Thyroid gland (tissue), 4 donors: ENCODE measurements around the gene MYG1. TPM values are rescaled to one million over a fixed set of nuclear protein-coding genes. Genes with fewer than 3 reads are reported as not detected.

Source experiments
- DNase-seq, 2 donors: peaks; one replicate each; pipeline ENCODE4 v3.0.0-alpha.2; 2019
- H3K27ac ChIP-seq, 3 donors: fragments of 200-600 bp; sonication (generic); 1 replicate in 2 of 3; 2 replicates in 1 of 3; pipeline ENCODE4 v1.5.1; 2016 to 2019; ENCODE audit warnings: mild to moderate bottlenecking in 1 of 3, moderate library complexity in 1 of 3
- H3K27me3 ChIP-seq: fragments of 200-600 bp; sonication (generic); one replicate; pipeline ENCODE4 v1.5.1; 2019
- H3K36me3 ChIP-seq, 2 donors: fragments of 200-600 bp; sonication (generic); one replicate each; pipeline ENCODE4 v1.5.1; 2016 to 2019
- H3K4me1 ChIP-seq, 2 donors: fragments of 200-600 bp; sonication (generic); one replicate each; pipeline ENCODE4 v1.5.1; 2017 to 2019
- H3K4me3 ChIP-seq, 3 donors: fragments of 200-600 bp; sonication (generic); replicated peaks in 1 of 3; 1 replicate in 2 of 3; 2 replicates in 1 of 3; pipeline ENCODE4 v1.5.1; 2016; ENCODE audit warnings: mild to moderate bottlenecking in 1 of 3
- H3K9me3 ChIP-seq: fragments of 200-600 bp; sonication (generic); one replicate; pipeline ENCODE4 v1.5.1; 2017
- POLR2A ChIP-seq, 2 donors: fragments of 450-650 bp; IDR thresholded peaks; one replicate each; pipeline ENCODE4 v1.6.1; 2017; ENCODE audit warnings: antibody characterized with exemption in 2 of 2, mild to moderate bottlenecking in 2 of 2, moderate library complexity in 1 of 2
- WGBS, 2 donors: methylation state at CpG; one replicate each; pipeline ENCODE4 v1.1.5; 2017; 5-methylcytosine and 5-hydroxymethylcytosine counted together
- intact Hi-C: fragments of 100-400 bp; cut with DNase I; formaldehyde crosslinking; loops from one replicate; pipeline ENCODE4 v1.15.1; 2023
- total RNA-seq, 4 donors: library from RNA; depleted of rRNA; stranded (reverse); fragments of >200 nt; gene quantifications; one replicate each; pipeline ENCODE4 v1.2.3, GENCODE V29; 2016
- TF ChIP-seq, protein P1 (sequence below), 6 experiments: fragments of 200-600 bp in 3 of 6; fragments of 450-650 bp in 3 of 6; sonication (generic) in 3 of 6; IDR thresholded peaks; one replicate each; pipeline ENCODE4 v1.5.1; 2016 to 2019; ENCODE audit warnings: antibody characterized with exemption in 6 of 6, mild to moderate bottlenecking in 2 of 6, inconsistent platforms in 1 of 6, moderate library complexity in 1 of 6

The MYG1 gene
- total RNA-seq, 4 donors from 2014 or later: 36.7 to 63.8 (median 51.6) TPM

DNA sequence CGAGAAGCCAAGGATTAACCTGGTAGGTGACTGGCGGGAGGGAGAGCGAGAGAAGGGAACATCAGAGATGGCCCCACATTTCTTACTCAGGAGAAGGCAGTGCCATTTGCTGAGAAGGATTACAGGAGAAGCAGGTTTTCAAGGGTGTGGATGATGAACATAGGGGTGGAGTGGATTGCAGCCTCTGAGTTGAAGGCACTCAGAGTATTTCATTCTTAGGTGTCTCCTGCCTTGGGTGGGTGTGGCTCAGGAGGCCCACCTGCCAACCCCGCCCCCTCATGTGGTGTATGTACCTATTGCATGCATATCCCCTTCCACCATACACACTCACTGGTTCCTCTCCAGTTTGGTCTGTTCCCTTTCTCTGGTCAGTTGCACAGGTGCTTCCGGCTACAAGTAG, 25.1 kb upstream of the MYG1 start:
- Histone ChIP-seq H3K36me3 (no peaks in the 10 kb centered on the region), H3K27ac (no peak overlapping the region), H3K4me1 (peaks cover 0 to 3% of the 10 kb centered on the region in 2 donors), H3K9me3 (no peaks in the 10 kb centered on the region), H3K27me3 (no peaks in the 10 kb centered on the region), H3K4me3 (no peak overlapping the region)
- no peak for TF ChIP-seq POLR2A (IDR thresholded peaks at IDR 0.05)
- no peak for DNase-seq
- intact Hi-C loops: no loop called here
- 90 to 98% methylated on average over 5 of the region's 5 CpGs for WGBS, 2 donors

DNA sequence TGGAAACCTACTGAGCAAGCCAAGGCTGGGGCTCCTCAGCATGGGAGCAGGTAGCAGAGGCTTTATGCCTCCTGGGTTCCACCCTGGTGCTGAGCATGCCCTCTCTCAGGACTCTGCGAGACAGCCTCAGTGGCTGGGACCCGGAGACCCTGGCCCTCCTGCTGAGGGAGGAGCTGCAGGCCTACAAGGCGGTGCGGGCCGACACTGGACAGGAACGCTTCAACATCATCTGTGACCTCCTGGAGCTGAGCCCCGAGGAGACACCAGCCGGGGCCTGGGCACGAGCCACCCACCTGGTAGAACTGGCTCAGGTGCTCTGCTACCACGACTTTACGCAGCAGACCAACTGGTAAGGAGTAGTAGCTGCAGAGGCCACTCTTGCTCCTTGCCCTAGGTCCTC, 23.0 kb upstream of the MYG1 start:
- Histone ChIP-seq H3K4me3 (no peak overlapping the region), H3K4me1 (peaks cover 0 to 7% of the 10 kb centered on the region in 2 donors), H3K9me3 (no peaks in the 10 kb centered on the region), H3K27me3 (no peaks in the 10 kb centered on the region), H3K27ac (no peak overlapping the region), H3K36me3 (no peaks in the 10 kb centered on the region)
- WGBS, 2 donors: 97 to 100% methylated on average over 4 to 11 of the region's 11 CpGs
- intact Hi-C loops: no loop called here
- no peak for TF ChIP-seq POLR2A (IDR thresholded peaks at IDR 0.05)
- TF ChIP-seq, protein P1, sequence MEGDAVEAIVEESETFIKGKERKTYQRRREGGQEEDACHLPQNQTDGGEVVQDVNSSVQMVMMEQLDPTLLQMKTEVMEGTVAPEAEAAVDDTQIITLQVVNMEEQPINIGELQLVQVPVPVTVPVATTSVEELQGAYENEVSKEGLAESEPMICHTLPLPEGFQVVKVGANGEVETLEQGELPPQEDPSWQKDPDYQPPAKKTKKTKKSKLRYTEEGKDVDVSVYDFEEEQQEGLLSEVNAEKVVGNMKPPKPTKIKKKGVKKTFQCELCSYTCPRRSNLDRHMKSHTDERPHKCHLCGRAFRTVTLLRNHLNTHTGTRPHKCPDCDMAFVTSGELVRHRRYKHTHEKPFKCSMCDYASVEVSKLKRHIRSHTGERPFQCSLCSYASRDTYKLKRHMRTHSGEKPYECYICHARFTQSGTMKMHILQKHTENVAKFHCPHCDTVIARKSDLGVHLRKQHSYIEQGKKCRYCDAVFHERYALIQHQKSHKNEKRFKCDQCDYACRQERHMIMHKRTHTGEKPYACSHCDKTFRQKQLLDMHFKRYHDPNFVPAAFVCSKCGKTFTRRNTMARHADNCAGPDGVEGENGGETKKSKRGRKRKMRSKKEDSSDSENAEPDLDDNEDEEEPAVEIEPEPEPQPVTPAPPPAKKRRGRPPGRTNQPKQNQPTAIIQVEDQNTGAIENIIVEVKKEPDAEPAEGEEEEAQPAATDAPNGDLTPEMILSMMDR (IDR thresholded peaks at IDR 0.05): no peak
- no peak for DNase-seq

DNA sequence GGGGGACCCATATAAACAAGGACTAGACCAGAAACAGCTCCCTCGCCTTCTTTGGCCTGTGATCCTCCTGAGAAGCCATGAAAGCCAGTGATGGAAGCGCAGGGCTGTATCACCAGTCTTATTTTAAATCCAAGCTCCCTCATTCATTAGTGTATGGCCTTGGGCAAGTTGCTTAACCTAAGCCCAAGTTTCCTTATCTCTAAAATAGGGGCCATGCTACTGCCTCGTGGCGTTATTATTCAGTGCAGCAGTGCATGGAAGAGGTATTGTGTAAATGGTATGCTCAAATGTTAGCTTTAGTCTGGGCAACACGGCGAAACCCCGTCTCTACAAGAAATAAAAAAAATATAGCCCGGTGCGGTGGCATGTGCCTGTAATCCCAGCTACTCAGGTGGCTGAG, 21.5 kb upstream of the MYG1 start:
- WGBS, 2 donors: 90 to 94% methylated on average over 8 to 9 of the region's 9 CpGs
- no peak overlapping the region for H3K27ac ChIP-seq
- H3K36me3 ChIP-seq: no peaks in the 10 kb centered on the region
- H3K9me3 ChIP-seq: no peaks in the 10 kb centered on the region
- intact Hi-C loops: no loop called here
- H3K27me3 ChIP-seq: no peaks in the 10 kb centered on the region
- DNase-seq: no peak
- H3K4me1 ChIP-seq: peaks cover 0 to 7% of the 10 kb centered on the region in 2 donors
- TF ChIP-seq POLR2A (IDR thresholded peaks at IDR 0.05): no peak
- TF ChIP-seq, protein P1 (IDR thresholded peaks at IDR 0.05): no peak
- no peak overlapping the region for H3K4me3 ChIP-seq

DNA sequence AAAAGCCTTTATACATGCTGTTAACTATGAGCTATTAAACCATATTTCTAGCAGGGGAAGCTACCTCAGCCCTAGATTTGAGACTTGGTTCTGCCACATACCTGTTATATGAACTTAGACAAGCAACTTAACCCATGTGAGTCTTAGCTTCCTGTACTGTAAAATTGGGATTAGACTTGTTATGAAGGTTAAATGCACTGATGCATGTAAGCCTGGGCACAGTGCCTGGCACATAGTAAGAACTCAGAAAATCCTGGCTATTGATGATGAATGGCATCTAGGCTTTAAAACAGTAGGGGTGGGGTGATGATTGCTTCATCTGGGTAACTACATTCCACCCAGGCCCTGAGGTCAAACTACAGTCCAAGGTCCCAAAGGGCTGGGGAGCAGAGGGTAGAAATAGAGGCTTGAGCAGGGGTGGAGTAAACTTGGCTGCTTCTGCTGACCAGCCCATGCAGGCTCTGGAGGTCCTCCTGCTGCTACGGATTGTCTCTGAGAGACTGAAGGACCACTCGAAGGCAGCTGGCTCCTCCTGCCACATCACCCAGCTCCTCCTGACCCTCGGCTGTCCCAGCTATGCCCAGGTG, 20.1 kb upstream of the MYG1 start:
- H3K27me3 ChIP-seq: no peaks in the 10 kb centered on the region
- H3K36me3 ChIP-seq: no peaks in the 10 kb centered on the region
- no peak overlapping the region for H3K27ac ChIP-seq
- peaks cover 0 to 7% of the 10 kb centered on the region in 2 donors for H3K4me1 ChIP-seq
- intact Hi-C loops: no loop called here
- TF ChIP-seq, protein P1 (IDR thresholded peaks at IDR 0.05): no peak
- no peak for TF ChIP-seq POLR2A (IDR thresholded peaks at IDR 0.05)
- no peak overlapping the region for H3K4me3 ChIP-seq
- WGBS, 2 donors: 51 to 92% methylated on average over 2 to 3 of the region's 3 CpGs
- DNase-seq: no peak
- no peaks in the 10 kb centered on the region for H3K9me3 ChIP-seq

DNA sequence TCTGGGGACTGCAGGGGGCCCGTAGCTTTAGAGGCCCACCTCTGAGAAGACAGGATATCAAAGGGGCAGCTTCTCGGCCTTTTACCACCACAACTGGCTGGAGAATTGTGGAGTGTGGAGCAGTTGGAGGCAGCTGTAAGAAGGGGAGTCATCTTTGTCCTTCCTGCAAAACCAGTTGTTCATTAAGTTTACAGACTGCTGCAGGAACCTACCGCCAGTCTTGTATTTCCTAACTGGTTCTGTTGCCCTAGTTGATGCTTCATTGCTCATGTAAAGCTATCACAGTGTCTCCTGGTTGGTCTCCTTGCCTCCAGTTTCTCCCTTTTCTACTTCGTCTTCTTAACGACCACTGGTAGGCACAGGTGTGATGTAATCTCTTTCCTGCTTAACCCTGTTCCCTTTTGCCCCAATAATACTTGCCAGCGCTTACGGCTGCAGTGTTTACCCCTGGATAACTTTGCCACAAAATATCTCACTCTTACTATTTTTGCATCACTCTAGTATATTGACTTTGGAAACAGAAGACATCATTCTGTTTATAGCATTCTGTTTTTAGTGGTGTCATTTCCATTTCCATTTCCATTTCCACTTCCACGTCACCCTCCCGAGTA, 19.5 kb upstream of the MYG1 start:
- TF ChIP-seq POLR2A (IDR thresholded peaks at IDR 0.05): no peak
- TF ChIP-seq, protein P1 (IDR thresholded peaks at IDR 0.05): no peak
- no peak for DNase-seq

More for the DNA sequence above, 19.5 kb upstream of the MYG1 start:
- 84 to 85% methylated on average over 9 of the region's 9 CpGs for WGBS, 2 donors
- H3K27ac ChIP-seq: no peak overlapping the region
- intact Hi-C loops: no loop called here
- no peaks in the 10 kb centered on the region for H3K9me3 ChIP-seq
- H3K27me3 ChIP-seq: no peaks in the 10 kb centered on the region
- H3K4me3 ChIP-seq: no peak overlapping the region
- no peaks in the 10 kb centered on the region for H3K36me3 ChIP-seq
- peaks cover 0 to 7% of the 10 kb centered on the region in 2 donors for H3K4me1 ChIP-seq
